B cell (primary cell): ENCODE results near the gene EPB41L1. TPM values are rescaled to one million over a fixed set of nuclear protein-coding genes. Genes with fewer than 3 reads are reported as not detected.

ENCODE experiments used
- ATAC-seq: fragments of 200-7000 bp; cut with Tn5 transposase; one replicate; pipeline ENCODE4 v1.10.0; 2021; ENCODE audit warnings: low read depth, mild to moderate bottlenecking, moderate number of reproducible peaks, moderate library complexity
- CTCF ChIA-PET: fragments of 350-600 bp; sonication (Branson Sonifier 250); formaldehyde crosslinking; loops from one replicate; lab custom pipeline; 2021; ENCODE audit warnings: antibody characterized with exemption, inconsistent platforms; lab: Charles Lee
- POLR2A ChIA-PET: fragments of 350-600 bp; sonication (Branson Sonifier 250); formaldehyde crosslinking; loops from one replicate; lab custom pipeline; 2021; ENCODE audit warnings: antibody characterized with exemption; lab: Charles Lee
- DNase-seq: peaks from one replicate; pipeline ENCODE4 v3.0.0; 2013
- H2AFZ ChIP-seq: 2 replicates; pipeline ENCODE4 v1.6.1; 2012; ENCODE audit warnings: mild to moderate bottlenecking, low read depth, low read length; ENCODE audit not compliant: insufficient read depth, poor library complexity, severe bottlenecking
- H3K27ac ChIP-seq, 2 donors: 1 replicate in 1 of 2; 2 replicates in 1 of 2; pipeline ENCODE4 v1.5.1; 2012 to 2013; ENCODE audit warnings: low read length in 2 of 2, mild to moderate bottlenecking in 2 of 2, moderate library complexity in 1 of 2
- H3K27me3 ChIP-seq, 4 experiments: fragments of 200-600 bp in 1 of 4; sonication (generic) in 1 of 4; replicated peaks in 1 of 4; 1 replicate in 2 of 4; 2 replicates in 2 of 4; pipeline versions ENCODE4 v1.6.1 to v1.7.0; 2013 to 2016; ENCODE audit warnings: low read length in 3 of 4, mild to moderate bottlenecking in 2 of 4, mixed read lengths in 1 of 4, moderate library complexity in 1 of 4; ENCODE audit not compliant: insufficient read depth in 4 of 4, control insufficient read depth in 3 of 4; ENCODE audit errors: control extremely low read depth in 1 of 4
- H3K36me3 ChIP-seq, 2 experiments: replicated peaks in 1 of 2; 1 replicate in 1 of 2; 2 replicates in 1 of 2; pipeline versions ENCODE4 v1.6.1 to v1.7.1; 2013; ENCODE audit warnings: low read length in 1 of 2; ENCODE audit not compliant: insufficient read depth in 2 of 2, control insufficient read depth in 1 of 2; ENCODE audit errors: control extremely low read depth in 1 of 2, extremely low read depth in 1 of 2
- H3K4me1 ChIP-seq, 2 donors: fragments of 200-600 bp in 1 of 2; sonication (generic) in 1 of 2; 1 replicate in 1 of 2; 2 replicates in 1 of 2; pipeline versions ENCODE4 v1.5.1 to v1.6.1; 2013 to 2017; ENCODE audit warnings: low read length in 2 of 2; ENCODE audit not compliant: control insufficient read depth in 2 of 2, insufficient read depth in 2 of 2
- H3K4me2 ChIP-seq: replicated peaks from 2 replicates; pipeline ENCODE3; 2012; ENCODE audit warnings: mild to moderate bottlenecking, low read depth, low read length; ENCODE audit not compliant: poor library complexity, severe bottlenecking
- H3K4me3 ChIP-seq, 5 experiments: fragments of 200-600 bp in 1 of 5; sonication (generic) in 1 of 5; 1 replicate in 3 of 5; 2 replicates in 2 of 5; pipeline versions ENCODE4 v1.5.1 to v1.7.0; 2011 to 2016; ENCODE audit warnings: low read length in 4 of 5, mild to moderate bottlenecking in 4 of 5, low read depth in 2 of 5, control low read depth in 1 of 5, moderate library complexity in 1 of 5; ENCODE audit not compliant: insufficient read depth in 1 of 5; ENCODE audit errors: control extremely low read depth in 1 of 5, extremely low read depth in 1 of 5
- H3K79me2 ChIP-seq: fragments of 200-600 bp; sonication (generic); one replicate; pipeline ENCODE4 v1.6.0; 2016; ENCODE audit warnings: low read length; ENCODE audit not compliant: control insufficient read depth, insufficient read depth
- H3K9ac ChIP-seq: fragments of 200-600 bp; sonication (generic); 2 replicates; pipeline ENCODE4 v1.6.1; 2017; ENCODE audit warnings: mild to moderate bottlenecking, low read length, moderate library complexity
- H3K9me3 ChIP-seq, 3 donors: one replicate each; pipeline versions ENCODE4 v1.6.1 to v1.7.1; 2013; ENCODE audit warnings: low read length in 2 of 3; ENCODE audit not compliant: control insufficient read depth in 2 of 3, insufficient read depth in 1 of 3; ENCODE audit errors: control extremely low read depth in 1 of 3
- H4K20me1 ChIP-seq: 2 replicates; pipeline ENCODE4 v1.6.0; 2012; ENCODE audit warnings: mild to moderate bottlenecking, low read length; ENCODE audit not compliant: insufficient read depth, control insufficient read depth, poor library complexity, severe bottlenecking
- H3K27ac Mint-ChIP-seq: one replicate; pipeline ENCODE4 v1.8.0; 2021; ENCODE audit warnings: mixed read lengths
- H3K27me3 Mint-ChIP-seq: one replicate; pipeline ENCODE4 v1.8.0; 2021; ENCODE audit warnings: mixed read lengths
- H3K4me1 Mint-ChIP-seq: one replicate; pipeline ENCODE4 v1.8.0; 2021; ENCODE audit warnings: mixed read lengths
- H3K4me3 Mint-ChIP-seq: one replicate; pipeline ENCODE4 v1.8.0; 2021; ENCODE audit warnings: mixed read lengths
- H3K9me3 Mint-ChIP-seq: one replicate; pipeline ENCODE4 v1.8.0; 2022; ENCODE audit warnings: mixed read lengths; ENCODE audit not compliant: insufficient read depth
- CTCF ChIP-seq: fragments of 200-600 bp; IDR thresholded peaks from one replicate; pipeline ENCODE4 v1.8.0; 2022; ENCODE audit warnings: antibody characterized with exemption, mild to moderate bottlenecking
- EZH2 ChIP-seq: IDR thresholded peaks from 2 replicates; pipeline ENCODE4 v1.6.1; 2012; ENCODE audit warnings: borderline replicate concordance, low read depth, mild to moderate bottlenecking, moderate library complexity, low read length; ENCODE audit not compliant: insufficient read depth, poor library complexity, severe bottlenecking
- WGBS: methylation state at CpG from one replicate; pipeline ENCODE4 v1.1.5; 2013; ENCODE audit warnings: missing lambda C conversion rate; ENCODE audit not compliant: insufficient coverage; 5-methylcytosine and 5-hydroxymethylcytosine counted together
- intact Hi-C: fragments of 100-400 bp; cut with micrococcal nuclease; formaldehyde crosslinking; loops from one replicate; pipeline ENCODE4 v1.10.0; 2022
- polyA plus RNA-seq: library from polyadenylated mRNA; depleted of rRNA; stranded (reverse); fragments of >200 nt; gene quantifications from 2 replicates; pipeline ENCODE4 v1.2.3, GENCODE V29; 2012
- total RNA-seq, 2 donors: library from RNA; stranded (reverse); fragments of 120-200 nt in 1 of 2; gene quantifications; 1 replicate in 1 of 2; 2 replicates in 1 of 2; pipeline versions ENCODE4 v1.2.3 to v1.2.4, GENCODE V29; 2013 to 2022

The EPB41L1 gene
- total and polyA plus RNA-seq, 2 donors (not counting 1 experiment from before 2014, with no cell fraction given) = 0.12 to 1.3 TPM

GRCh38 chr20:36237477-36237876 lies 82.9 kb downstream of the EPB41L1 start:
- POLR2A ChIA-PET = interaction anchor here (0.5 kb wide), 1 partner anchor 53 kb away, joined by 3 read pairs; no protein-coding TSS in a partner anchor
- peaks cover 0 to 24% of the 10 kb centered on the region in 2 experiments for H3K36me3 ChIP-seq
- H3K27me3 Mint-ChIP-seq = peaks cover 7% of the 10 kb centered on the region
- H2AFZ ChIP-seq = no peak overlapping the region
- peak overlapping the region; percentile 94 for H3K4me3 Mint-ChIP-seq
- H3K79me2 ChIP-seq = peaks cover 58% of the 10 kb centered on the region
- no CpG with 5 or more reads among the region's 5 CpGs for WGBS
- TF ChIP-seq EZH2 (no peak), CTCF (no peak)
- H3K9me3 ChIP-seq = no peaks in the 10 kb centered on the region
- CTCF ChIA-PET = interaction anchor here (1.2 to 1.4 kb wide), 2 partner anchors 35 to 38 kb away, joined by 3 to 6 read pairs; no protein-coding TSS in a partner anchor
- no peak for DNase-seq
- peaks cover 10 to 16% of the 10 kb centered on the region in 2 donors for H3K4me1 ChIP-seq
- no peak for ATAC-seq
- H3K4me2 ChIP-seq = peak overlapping the region; percentile 80
- peak overlapping the region in 1 of 2 donors; percentile 91 for H3K27ac ChIP-seq
- H3K4me1 Mint-ChIP-seq = peaks cover 35% of the 10 kb centered on the region
- peak overlapping the region; percentile 78 to 89 (median 88) for H3K4me3 ChIP-seq
- intact Hi-C loops = loop anchor here (5.0 to 10.0 kb wide), 2 partner anchors 183 to 825 kb away; partner anchors contain the start of gene UQCC1
- peak overlapping the region; percentile 90 for H3K27ac Mint-ChIP-seq
- no peaks in the 10 kb centered on the region for H4K20me1 ChIP-seq
- H3K9me3 Mint-ChIP-seq = no peaks in the 10 kb centered on the region
- peak overlapping the region; percentile 85 for H3K9ac ChIP-seq
- H3K27me3 ChIP-seq = peaks cover 0 to 6% (median 0%) of the 10 kb centered on the region in 4 experiments

DNA sequence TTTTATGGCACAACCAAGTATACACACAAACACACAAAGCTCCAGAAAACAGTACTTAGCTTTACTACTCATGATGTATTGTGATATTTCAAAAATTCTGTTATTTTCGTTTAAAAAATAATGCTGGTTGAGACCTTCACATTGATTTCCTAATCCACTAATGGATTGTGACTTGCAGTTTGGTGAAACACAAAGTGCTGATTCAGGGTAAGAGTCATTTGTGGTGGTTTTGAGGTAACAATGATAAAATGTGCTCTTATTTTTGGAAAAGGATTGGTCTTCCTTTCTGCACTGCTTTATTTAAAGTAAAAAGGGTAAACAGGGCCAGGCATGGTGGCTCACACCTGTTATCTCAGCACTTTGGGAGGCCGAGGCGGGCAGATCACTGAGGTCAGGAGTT lies 83.6 kb downstream of the EPB41L1 start:
- Histone ChIP-seq H3K79me2 (peaks cover 65% of the 10 kb centered on the region), H3K4me2 (peak overlapping the region; percentile 1), H2AFZ (no peak overlapping the region), H3K36me3 (peaks cover 0 to 29% of the 10 kb centered on the region in 2 experiments), H3K9me3 (no peaks in the 10 kb centered on the region), H3K27me3 (peaks cover 0 to under 1% (median 0%) of the 10 kb centered on the region in 4 experiments), H3K9ac (no peak overlapping the region), H3K4me1 (peaks cover 10 to 16% of the 10 kb centered on the region in 2 donors), H3K27ac (no peak overlapping the region), H3K4me3 (no peak overlapping the region), H4K20me1 (no peaks in the 10 kb centered on the region)
- POLR2A ChIA-PET = no interaction called here
- H3K4me3 Mint-ChIP-seq = peak overlapping the region; percentile 34
- intact Hi-C loops = loop anchor here (5.0 to 10.0 kb wide), 2 partner anchors 183 to 826 kb away; partner anchors contain the start of gene UQCC1
- TF ChIP-seq EZH2 (no peak), CTCF (no peak)
- peaks cover under 1% of the 10 kb centered on the region for H3K27me3 Mint-ChIP-seq
- H3K27ac Mint-ChIP-seq = no peak overlapping the region
- CTCF ChIA-PET = interaction anchor here (0.5 to 1.4 kb wide), 3 partner anchors 36 to 782 kb away, joined by 3 to 6 read pairs (median 3); no protein-coding TSS in a partner anchor
- 100% methylated on average over 2 of the region's 3 CpGs for WGBS
- DNase-seq = no peak
- no peak for ATAC-seq
- H3K9me3 Mint-ChIP-seq = no peaks in the 10 kb centered on the region
- H3K4me1 Mint-ChIP-seq = peaks cover 35% of the 10 kb centered on the region
